DMS 273 treated with DMSO at 0.1 percent for 48 hours (cell line): ENCODE data around the gene KCP.

Source experiments
- DNase-seq: peaks from one replicate; lab custom pipeline; 2025; lab: John Stamatoyannopoulos, UW

Gene KCP

GRCh38 chr7:128906766-128907559 lies 3.5 kb downstream of the KCP start:
- DNase-seq = no peak

DNA sequence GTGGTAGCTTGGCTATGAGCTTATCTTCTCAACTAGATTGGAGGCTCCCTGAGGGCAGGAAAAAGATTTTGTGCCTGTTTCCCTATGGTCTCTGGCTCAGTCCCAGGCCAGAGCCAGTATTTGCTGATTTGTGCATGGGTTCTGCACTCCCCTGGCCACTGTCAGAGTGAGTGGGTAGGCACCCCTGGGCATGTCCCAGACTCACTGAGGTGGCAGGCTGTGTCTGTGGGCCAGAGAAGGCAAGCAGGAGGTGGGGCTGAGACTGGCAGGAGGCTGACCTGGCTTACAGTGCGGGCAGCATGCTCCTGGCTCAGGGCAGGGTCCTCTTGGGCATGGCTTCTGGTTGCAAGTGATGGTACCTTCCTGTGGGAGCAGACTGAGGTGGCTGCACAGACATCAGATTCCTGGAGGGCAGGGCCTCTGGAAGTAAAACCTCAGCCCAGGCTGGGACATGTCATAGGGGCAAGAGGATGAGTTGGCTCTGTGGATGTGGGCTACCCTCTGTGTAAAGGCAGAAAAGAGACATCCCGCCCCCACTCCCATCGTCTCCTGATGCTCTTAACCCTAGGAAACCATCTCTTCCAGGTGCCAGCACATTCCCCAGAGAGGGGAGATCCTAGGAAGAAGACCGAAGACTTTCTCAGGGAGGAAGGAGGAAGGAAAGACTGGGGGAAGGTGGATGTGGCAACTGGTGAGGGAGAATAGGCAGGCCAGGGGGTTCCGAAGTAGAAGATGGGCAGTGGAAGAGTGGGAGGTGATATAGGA lies 4.3 kb downstream of the KCP start:
- DNase-seq = no peak

- peak; percentile 56 for DNase-seq
Measured at GRCh38 chr7:128904381-128905197, 5.9 kb downstream of the KCP start.

DNA sequence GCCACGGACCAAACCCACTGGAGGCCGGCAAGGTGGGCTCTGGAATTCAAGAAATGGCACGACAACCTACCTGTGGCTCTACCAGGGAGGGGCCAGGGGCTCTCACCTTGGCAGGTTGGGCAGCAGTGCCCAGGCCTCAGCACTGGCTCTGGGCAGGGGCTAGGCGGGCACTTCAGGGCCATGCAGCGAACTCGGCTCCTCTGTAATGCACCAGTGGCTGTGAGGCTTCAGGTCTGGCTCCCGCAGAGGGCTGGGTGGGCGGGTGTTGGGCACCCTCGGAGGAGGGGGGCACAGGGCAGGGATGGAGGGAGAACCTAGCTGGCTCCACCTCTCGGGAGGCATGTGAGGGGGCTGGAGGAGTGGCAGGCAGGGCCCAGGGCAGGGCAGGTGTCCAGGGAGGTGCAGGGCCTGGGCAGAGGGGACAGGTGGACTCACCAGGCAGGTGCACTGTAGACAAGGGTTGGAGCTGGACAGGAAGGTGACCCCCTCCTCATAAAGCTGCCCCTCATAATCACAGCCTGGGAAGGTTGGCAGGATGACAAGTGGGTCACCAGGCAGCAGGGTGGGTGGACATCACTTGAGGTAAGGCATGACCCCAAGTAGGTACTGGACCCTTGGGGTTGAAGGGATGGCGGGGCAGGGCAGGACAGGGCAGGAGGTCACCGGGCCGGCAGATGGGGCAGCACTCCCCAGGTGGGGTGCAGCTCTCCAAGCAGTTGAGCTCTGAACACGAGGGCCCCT lies 6.7 kb downstream of the KCP start:
- DNase-seq = no peak

DNA sequence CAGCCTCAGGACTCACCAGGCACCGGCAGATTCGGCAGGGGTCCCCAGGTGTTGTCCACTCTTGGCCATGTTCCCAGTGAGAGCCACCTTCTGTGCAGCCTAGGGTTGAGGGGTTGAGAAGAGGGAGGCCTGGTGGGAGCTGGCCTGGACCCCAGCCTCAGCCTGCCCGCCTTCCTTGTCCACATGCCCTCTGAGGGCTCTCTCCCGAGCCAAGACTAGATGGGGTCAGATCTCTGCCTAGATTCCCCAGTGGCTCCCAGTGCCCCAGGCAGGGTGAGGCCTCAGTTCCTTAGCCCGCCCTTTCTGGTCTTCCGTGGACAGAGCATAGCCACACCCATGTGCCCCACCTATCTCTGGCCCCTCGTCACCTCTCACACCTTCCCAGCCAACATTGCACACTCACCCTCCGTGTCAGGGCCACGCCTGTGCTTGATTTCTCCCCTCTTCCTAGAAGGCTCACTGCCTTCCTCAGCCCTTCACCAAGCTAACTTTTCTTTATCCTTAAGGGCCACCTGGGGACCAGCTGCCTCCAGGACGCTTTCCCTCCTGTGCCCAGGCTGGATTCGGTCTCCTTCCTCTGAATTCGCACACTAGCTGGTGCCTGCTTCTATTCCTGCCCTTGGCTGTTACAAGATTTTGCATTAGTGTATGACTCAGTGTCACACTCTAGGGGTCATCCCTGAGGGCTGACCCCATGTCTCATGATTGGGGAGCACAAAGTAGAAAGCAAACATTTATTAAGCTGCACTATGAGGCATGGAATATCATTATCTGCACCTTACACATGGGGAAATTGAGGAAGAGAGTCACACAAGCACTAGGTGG lies 7.5 kb downstream of the KCP start:
- DNase-seq = no peak

DNA sequence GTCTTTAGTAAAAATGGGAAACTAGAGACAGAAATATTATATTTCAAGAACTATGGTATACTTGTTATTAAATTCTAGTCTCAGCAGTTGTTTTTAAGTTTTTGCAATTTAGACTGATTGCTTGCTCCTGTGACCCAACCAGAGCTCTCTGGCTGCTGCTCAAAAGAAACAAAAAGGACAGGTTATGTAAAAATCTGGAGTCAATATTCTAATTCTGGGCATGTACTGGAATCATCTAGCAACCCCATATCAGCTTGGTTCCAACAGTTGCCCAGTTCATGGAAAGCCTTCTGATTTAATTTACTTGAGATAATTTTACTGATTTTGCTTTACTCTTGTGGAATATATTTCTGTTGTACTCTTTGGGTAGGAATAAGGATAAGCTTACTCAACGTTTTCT lies 10.3 kb downstream of the KCP start:
- DNase-seq = no peak

DNA sequence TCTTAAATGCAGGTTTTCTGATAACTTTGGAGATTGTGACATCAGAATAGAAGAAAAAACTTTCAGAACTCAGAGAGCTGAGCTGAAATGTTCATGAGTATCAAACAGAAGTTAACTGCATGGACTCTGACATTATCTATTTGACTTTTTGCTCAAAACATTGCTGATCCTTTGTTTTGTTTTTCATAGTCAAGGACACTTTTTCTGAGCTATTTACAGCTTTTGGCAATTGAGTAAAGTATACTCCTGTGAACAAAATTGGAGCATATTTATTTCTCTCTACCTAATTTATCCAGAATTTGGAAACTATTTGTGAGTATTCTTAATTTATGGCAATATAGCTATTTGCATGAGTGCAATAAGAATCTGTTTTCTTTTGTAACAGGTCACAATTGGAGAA lies 11.1 kb downstream of the KCP start:
- DNase-seq = no peak

- no peak for DNase-seq
Measured at GRCh38 chr7:128895320-128895719, 15.2 kb downstream of the KCP start.

DNA sequence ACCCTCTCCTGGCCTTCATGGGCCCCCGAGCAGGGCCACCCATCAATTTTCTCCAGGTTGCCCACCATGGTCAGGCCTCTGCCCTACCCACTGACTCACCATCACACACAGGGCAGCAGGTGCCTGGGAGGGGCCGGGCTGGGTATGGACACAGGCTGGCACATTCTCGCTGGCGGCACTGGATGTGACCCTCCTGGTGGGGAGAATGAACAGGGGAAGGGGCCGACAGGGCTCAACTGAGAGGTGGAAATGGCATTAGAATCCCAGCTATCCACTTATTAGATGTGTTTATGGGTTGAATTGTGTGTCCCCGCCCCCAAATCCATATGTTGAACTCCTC lies 16.4 kb downstream of the KCP start:
- no peak for DNase-seq

DNA sequence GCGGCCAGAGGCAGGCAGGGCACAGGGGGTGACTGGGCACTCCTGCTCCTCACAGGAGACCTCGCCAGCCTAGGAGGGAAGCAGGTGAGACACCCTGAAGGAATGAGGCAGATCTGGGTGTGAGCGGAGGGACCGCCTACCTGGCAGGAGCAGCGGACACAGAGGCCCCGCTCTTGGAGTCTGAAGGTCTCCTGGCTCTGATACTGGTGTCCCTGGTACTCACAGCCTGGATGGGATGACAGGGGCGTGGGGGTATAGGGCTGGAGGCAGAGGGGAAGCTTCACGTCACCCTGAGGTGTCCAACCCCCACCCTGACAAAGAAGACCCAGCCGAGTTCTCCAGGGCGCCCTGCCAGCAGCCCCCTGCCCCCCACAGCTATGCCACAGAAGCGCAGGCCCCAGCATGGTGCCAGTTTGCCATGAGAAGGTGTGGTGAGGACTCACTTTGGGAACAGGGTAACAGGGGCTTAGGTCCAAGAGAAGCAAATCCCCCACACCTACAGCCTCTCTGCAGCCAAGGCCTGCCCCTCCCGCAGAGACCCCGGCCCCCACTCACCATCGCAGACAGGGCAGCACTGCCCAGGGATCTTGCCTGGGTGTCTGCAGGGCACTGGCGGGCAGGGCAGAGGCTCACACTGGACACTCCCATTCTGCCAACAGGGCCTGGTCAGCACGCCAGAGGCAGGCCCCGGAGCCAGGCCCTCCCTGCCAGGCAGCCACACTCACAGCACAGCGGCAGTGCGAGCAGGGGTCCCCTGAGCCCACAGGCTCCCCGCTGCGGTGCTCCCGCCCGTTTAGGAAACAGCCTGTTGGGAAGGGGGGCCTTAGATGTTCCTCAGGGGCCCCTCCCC lies 17.0 kb downstream of the KCP start:
- DNase-seq = no peak

- DNase-seq = no peak
Measured at GRCh38 chr7:128892521-128893250, 17.8 kb downstream of the KCP start.

DNA sequence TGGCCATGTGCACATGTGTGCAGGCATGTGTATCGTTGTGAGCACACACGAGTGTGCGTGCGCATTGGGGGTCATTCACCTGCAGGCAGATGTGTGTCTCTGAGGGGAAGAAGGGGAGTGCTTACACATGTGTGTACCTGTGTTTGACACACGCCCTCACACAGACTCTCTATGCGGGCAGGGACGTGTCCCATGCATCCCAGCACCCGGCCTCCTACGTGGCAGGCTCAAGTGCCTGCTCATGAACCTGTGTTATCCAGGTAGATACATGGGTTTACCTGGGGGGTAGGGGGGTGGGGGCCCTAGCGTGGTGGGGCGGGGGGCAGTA lies 18.6 kb downstream of the KCP start:
- no peak for DNase-seq

DNA sequence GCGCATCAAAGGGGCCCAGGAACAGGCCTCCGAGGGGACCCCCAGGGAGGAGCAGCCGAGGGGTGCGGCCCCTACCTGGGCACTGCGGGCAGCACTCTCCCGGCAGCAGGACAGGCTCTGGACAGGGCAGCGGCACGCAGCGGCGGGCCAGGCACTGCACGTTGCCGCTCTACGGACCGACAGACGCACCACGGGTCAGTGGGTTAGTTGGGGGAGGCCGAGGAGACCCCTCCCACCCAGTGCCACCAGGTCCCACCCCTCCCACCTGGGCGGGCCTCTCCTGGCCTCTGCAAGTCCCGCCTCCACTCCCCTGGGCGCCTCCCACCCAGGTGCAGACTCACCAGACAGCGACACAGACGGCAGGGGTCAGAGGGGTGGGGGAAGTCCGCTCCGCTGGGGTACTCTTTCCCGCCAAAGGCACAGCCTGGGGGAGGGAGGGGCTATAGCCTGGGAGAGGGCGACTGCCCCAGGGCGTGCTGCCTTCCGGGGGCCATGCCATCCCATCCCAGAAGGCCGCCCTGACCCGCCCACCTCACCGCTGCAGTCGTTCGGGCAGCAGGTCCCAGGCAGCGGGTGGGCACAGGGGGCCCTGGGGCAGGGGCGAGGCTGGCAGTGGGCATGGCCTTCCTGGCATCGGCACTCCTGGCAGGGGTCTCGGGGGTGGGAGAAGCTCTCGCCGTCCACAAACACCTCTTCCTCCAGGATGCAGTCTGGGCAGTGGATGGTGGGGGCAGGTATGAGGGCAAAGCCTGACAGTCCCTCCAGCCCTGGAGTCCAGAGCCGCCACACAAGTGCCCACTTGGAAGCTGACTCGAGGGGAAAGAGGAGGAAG lies 19.2 kb downstream of the KCP start:
- no peak for DNase-seq

DNA sequence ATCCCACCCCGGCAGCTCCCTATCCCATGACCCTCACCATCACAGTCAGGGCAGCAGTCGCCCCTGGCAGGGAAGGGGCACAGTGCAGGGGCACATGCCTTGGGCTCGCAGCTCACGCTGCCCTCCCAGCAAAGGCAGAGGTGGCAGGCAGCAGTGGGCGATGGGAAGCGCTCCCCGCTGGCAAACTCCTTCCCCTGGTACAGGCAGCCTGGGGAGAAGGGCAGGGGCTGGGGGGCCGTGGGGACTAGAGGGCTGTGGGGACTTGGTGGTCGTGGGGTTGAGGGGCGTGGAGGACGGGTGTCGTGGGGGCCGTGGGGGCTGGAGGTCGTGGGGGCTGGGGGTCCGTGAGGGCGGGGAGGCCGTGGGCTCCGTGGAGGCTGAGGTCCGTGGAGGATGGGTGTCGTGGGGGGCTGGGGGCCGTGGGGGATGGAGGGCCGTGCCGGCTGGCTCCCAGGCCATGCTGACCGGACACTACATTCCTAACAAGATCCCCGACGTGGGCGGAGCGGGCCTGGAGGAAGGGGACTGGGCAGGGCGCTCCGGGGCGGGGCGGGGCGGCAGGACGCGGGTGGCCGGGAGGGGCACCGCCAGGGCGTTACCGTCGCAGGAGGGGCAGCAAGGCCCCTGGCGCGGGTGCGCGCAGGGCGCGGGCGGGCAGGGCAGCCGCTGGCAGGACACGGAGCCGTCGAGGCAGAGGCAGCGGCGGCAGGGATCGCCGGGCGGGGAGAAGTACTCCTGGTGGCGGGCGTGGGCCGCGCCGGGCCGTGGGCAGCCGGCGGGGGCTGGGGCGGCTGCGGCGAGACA lies 20.0 kb downstream of the KCP start:
- no peak for DNase-seq

- DNase-seq = no peak
Measured at GRCh38 chr7:128889121-128889520, 21.4 kb downstream of the KCP start.

DNA sequence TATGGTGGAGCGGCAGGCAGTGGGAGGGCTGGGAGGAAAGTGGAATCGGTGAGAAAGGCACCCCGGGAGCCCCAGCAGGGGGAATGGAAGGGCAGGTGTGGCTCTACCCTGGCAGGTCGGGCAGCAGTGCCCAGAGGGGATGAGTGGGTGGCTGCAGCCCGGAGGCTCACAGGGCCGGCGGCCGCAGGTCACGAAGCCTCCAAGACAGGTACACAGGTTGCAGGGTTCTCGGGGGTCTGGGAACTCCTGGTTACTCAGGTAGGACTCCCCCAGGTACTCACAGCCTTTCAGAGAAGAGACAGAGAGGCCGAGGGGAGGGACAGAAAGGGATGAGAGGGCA lies 21.8 kb downstream of the KCP start:
- DNase-seq = no peak

DNA sequence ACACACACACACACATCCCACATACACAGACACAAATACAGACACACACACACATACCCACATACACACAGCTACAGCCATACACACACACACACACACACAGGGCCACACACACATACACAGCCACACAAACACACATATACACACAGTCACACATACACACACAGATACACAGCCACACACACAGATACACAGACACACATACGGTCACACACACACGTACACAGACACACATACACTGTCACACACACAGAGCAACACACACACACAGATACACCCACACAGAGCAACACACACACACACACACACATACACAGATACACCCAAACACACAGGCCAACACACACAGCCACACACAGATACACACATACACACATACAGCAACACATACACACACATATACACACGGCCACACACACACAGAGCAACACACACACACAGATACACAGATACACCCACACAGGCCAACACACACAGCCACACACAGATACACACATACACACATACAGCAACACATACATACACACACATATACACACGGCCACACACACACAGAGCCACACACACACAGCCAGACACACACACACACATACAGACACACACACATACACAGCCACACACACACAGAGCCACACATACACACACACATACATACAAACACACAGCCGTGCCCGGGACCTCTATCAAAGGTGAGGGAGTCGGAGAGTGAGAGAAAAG lies 22.3 kb downstream of the KCP start:
- DNase-seq = no peak
